ENCODE results near the gene SMPDL3A.

Gene SMPDL3A

GRCh38 chr6:122753688-122754056, 35.4 kb upstream of the SMPDL3A start:
- H3K36me3 ChIP-seq (ENCODE audit: control insufficient read depth, insufficient read depth, low read length), result no peaks in the 10 kb centered on the region
- no peak for TF ChIP-seq CTCF (IDR thresholded peaks at IDR 0.05; ENCODE audit: insufficient read depth, low read length, poor library complexity, severe bottlenecking)
- no peak for DNase-seq (ENCODE audit: extremely low read depth, insufficient read length)
- H3K27me3 ChIP-seq (replicated peaks; ENCODE audit: control insufficient read depth, insufficient read depth, low read length), result no peaks in the 10 kb centered on the region
- no peak overlapping the region for H3K4me3 ChIP-seq (replicated peaks; ENCODE audit: low read depth, low read length)

GRCh38 chr6:122754191-122754731, 34.8 kb upstream of the SMPDL3A start:
- no peak for DNase-seq (ENCODE audit: extremely low read depth, insufficient read length)
- no peaks in the 10 kb centered on the region for H3K27me3 ChIP-seq (replicated peaks; ENCODE audit: control insufficient read depth, insufficient read depth, low read length)

GRCh38 chr6:122755901-122756300, 33.2 kb upstream of the SMPDL3A start:
- no peak for DNase-seq (ENCODE audit: extremely low read depth, insufficient read length)
- Histone ChIP-seq H3K36me3 (ENCODE audit: control insufficient read depth, insufficient read depth, low read length) (no peaks in the 10 kb centered on the region), H3K27me3 (replicated peaks; ENCODE audit: control insufficient read depth, insufficient read depth, low read length) (no peaks in the 10 kb centered on the region), H3K4me3 (replicated peaks; ENCODE audit: low read depth, low read length) (no peak overlapping the region)
- TF ChIP-seq CTCF (IDR thresholded peaks at IDR 0.05; ENCODE audit: insufficient read depth, low read length, poor library complexity, severe bottlenecking), result no peak

More at GRCh38 chr6:122754191-122754731, 34.8 kb upstream of the SMPDL3A start:
- Histone ChIP-seq H3K36me3 (ENCODE audit: control insufficient read depth, insufficient read depth, low read length) (no peaks in the 10 kb centered on the region), H3K4me3 (replicated peaks; ENCODE audit: low read depth, low read length) (no peak overlapping the region)
- TF ChIP-seq CTCF (IDR thresholded peaks at IDR 0.05; ENCODE audit: insufficient read depth, low read length, poor library complexity, severe bottlenecking), result no peak

- Histone ChIP-seq H3K27me3 (replicated peaks; ENCODE audit: control insufficient read depth, insufficient read depth, low read length) (no peaks in the 10 kb centered on the region), H3K36me3 (ENCODE audit: control insufficient read depth, insufficient read depth, low read length) (no peaks in the 10 kb centered on the region), H3K4me3 (replicated peaks; ENCODE audit: low read depth, low read length) (no peak overlapping the region)
- no peak for DNase-seq (ENCODE audit: extremely low read depth, insufficient read length)
- no peak for TF ChIP-seq CTCF (IDR thresholded peaks at IDR 0.05; ENCODE audit: insufficient read depth, low read length, poor library complexity, severe bottlenecking)
Measured at GRCh38 chr6:122758927-122759334, 30.1 kb upstream of the SMPDL3A start.

- no peak for DNase-seq (ENCODE audit: extremely low read depth, insufficient read length)
- H3K27me3 ChIP-seq (replicated peaks; ENCODE audit: control insufficient read depth, insufficient read depth, low read length), result no peaks in the 10 kb centered on the region
- H3K4me3 ChIP-seq (replicated peaks; ENCODE audit: low read depth, low read length), result no peak overlapping the region
- no peaks in the 10 kb centered on the region for H3K36me3 ChIP-seq (ENCODE audit: control insufficient read depth, insufficient read depth, low read length)
- TF ChIP-seq CTCF (IDR thresholded peaks at IDR 0.05; ENCODE audit: insufficient read depth, low read length, poor library complexity, severe bottlenecking), result no peak
Measured at GRCh38 chr6:122760330-122760729, 28.7 kb upstream of the SMPDL3A start.

- DNase-seq (ENCODE audit: extremely low read depth, insufficient read length), result no peak
- no peak for TF ChIP-seq CTCF (IDR thresholded peaks at IDR 0.05; ENCODE audit: insufficient read depth, low read length, poor library complexity, severe bottlenecking)
- H3K36me3 ChIP-seq (ENCODE audit: control insufficient read depth, insufficient read depth, low read length), result no peaks in the 10 kb centered on the region
- H3K4me3 ChIP-seq (replicated peaks; ENCODE audit: low read depth, low read length), result no peak overlapping the region
- no peaks in the 10 kb centered on the region for H3K27me3 ChIP-seq (replicated peaks; ENCODE audit: control insufficient read depth, insufficient read depth, low read length)
Measured at GRCh38 chr6:122766256-122766655, 22.8 kb upstream of the SMPDL3A start.

Data from GM06990 (cell line).